ENCODE results near the gene ZNF497.

DNA sequence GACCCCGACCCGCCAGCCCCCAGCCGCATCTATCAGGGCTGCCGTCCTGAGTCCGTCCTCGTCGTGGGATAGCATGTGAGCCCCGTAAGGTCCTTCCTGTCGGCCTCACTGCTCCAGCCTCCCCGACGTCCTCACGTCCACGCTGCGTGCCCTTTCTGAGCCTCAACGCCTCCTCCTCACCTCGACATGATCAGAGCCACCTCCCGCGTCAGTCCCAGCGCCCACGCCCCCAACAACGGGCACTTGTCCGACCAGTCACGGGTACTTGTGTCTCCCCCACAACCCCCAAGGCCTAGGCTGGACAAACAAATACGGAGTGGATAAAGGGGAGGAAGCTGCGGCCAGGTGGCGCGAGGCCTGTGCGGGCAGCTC lies 665 bp downstream of the ZNF497 start:
- TF ChIP-seq, protein P1, sequence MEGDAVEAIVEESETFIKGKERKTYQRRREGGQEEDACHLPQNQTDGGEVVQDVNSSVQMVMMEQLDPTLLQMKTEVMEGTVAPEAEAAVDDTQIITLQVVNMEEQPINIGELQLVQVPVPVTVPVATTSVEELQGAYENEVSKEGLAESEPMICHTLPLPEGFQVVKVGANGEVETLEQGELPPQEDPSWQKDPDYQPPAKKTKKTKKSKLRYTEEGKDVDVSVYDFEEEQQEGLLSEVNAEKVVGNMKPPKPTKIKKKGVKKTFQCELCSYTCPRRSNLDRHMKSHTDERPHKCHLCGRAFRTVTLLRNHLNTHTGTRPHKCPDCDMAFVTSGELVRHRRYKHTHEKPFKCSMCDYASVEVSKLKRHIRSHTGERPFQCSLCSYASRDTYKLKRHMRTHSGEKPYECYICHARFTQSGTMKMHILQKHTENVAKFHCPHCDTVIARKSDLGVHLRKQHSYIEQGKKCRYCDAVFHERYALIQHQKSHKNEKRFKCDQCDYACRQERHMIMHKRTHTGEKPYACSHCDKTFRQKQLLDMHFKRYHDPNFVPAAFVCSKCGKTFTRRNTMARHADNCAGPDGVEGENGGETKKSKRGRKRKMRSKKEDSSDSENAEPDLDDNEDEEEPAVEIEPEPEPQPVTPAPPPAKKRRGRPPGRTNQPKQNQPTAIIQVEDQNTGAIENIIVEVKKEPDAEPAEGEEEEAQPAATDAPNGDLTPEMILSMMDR (conservative IDR thresholded peaks at IDR 0.05 in 1 of 2, IDR thresholded peaks at IDR 0.05 in 1 of 2; ENCODE audit: low read depth in 1 of 2, low read length in 2 of 2), result no peak
- no peak for TF ChIP-seq EZH2 (IDR thresholded peaks at IDR 0.05; ENCODE audit: low read length, missing control alignments)

Data from fibroblast of lung (primary cell).